HG03060 (cell line): ENCODE measurements around the gene RPGRIP1L.

Source experiments
- ATAC-seq: cut with Tn5 transposase; IDR thresholded peaks from one replicate; pipeline ENCODE4 v1.9.1; 2021; ENCODE audit warnings: low read depth, moderate number of reproducible peaks; ENCODE audit not compliant: unreplicated experiment

The RPGRIP1L gene

DNA sequence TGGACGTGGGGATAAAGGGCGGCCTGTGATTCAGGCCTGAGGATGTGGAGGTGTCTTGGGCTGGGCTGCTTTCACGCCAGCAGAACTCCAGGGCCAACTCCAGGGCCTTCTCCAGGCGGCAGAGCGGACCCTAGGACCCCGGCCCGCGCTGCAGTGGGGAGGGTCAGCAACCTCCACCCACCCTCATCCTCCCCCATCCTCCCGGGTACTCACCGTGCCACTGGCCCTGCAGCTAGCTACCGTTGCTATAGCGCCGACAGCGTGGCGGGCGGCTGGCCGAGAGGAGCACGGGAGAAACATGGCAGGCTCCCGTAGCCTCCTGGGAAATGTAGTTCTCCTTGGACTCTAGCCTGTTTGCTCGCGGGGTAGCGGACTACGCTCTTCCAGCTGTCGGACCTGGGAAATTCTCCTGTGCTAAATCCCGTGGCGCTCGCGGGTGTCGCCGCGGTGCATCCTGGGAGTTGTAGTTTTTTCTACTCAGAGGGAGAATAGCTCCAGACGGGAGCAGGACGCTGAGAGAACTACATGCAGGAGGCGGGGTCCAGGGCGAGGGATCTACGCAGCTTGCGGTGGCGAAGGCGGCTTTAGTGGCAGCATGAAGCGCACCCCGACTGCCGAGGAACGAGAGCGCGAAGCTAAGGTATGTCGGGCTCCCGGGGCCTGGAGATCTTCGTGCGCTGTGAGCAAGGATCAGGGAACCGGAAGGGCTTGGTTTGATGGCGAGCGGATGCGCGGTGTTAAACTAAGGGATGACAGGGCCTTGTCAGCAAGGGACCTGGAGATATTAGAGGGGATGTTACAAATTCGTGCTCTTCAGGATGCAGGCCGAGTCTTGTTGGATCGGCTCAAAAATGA is at the start of gene RPGRIP1L, which contains the start of gene FTO:
RPGRIP1L (minus strand) TSS at position 270 of the 855 bp plus-strand sequence. CDS start 3,136 bp downstream, outside the sequence.
FTO (plus strand) TSS at position 567 of the 855 bp plus-strand sequence.
- peak; percentile 98 for ATAC-seq

GRCh38 chr16:53753431-53753830 is 49.8 kb upstream of the RPGRIP1L start:
- no peak for ATAC-seq

GRCh38 chr16:53752560-53752959 is 48.9 kb upstream of the RPGRIP1L start:
- ATAC-seq = no peak

DNA sequence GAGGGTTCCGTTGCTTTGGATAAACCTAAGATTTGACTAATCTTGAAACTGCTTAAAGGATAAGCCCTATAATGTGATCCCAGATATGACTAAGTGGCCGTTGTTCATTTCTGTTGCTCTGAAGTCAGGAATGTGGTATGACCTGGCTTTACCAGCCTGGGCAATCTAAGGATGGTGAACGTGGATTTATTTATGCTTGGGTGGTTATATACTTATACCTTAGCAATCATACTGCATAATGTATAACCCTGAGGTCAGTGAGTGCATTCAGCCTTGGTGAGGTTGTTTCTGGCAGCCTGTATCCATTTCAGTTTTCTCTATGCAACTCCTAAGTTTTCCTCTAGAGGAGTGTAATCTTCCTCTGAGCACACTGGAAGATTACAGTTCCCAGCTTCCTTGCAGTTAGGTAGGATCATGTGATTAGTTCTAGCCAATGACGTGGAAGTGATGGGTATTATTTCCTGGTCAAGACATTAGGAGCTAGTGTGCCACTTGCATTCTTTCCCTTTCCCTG is 42.2 kb upstream of the RPGRIP1L start:
- no peak for ATAC-seq

GRCh38 chr16:53745086-53745485 is 41.4 kb upstream of the RPGRIP1L start:
- no peak for ATAC-seq

- no peak for ATAC-seq
These were observed 40.8 kb upstream of the RPGRIP1L start for GRCh38 chr16:53744449-53744848.

- no peak for ATAC-seq
These were observed 39.5 kb upstream of the RPGRIP1L start for GRCh38 chr16:53743149-53743566.

GRCh38 chr16:53741546-53741945 is 37.9 kb upstream of the RPGRIP1L start:
- ATAC-seq = no peak

- ATAC-seq = no peak
These were observed 37.4 kb upstream of the RPGRIP1L start for GRCh38 chr16:53740933-53741531.

DNA sequence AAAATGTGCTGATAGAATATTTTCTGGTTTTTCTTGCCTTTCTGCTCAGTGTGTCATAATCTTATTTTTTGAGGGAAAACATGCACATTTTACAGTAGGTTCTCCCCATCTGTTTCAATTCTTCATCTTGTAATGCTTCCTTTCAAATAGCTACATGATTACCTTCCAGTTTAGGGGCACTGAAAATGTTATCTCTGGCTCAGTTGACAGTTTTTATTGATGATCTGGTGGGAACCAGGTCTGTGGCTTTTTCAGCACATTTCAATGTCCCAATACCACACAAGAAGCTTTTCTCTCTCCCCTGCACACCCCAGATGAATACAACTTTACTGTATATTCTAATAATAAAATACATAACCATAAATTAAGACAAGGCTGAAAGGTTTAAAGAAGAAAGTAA is 36.8 kb upstream of the RPGRIP1L start:
- ATAC-seq = no peak

DNA sequence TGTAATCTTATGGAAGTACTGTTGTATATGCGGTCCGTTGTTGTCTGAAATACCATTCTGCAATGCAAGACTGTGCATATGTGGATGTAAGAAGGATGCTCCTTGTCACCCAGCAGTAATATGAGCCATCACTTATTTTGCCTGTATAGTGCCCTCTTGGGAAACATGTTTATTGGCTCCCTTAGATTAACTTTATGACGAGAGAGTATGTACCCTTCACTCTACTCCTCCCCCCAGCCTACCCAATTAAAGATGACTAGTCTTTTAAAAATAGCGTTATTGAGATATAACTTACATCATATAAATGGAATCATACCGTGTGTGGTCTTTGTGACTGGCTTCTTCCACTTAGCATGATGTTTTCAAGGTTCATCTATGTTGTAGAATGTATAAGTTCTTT is 33.9 kb upstream of the RPGRIP1L start:
- ATAC-seq = no peak

GRCh38 chr16:53736297-53736696 is 32.6 kb upstream of the RPGRIP1L start:
- ATAC-seq = no peak

GRCh38 chr16:53734908-53735307 is 31.2 kb upstream of the RPGRIP1L start:
- ATAC-seq = no peak

- ATAC-seq = no peak
These were observed 28.8 kb upstream of the RPGRIP1L start for GRCh38 chr16:53732296-53732929.

DNA sequence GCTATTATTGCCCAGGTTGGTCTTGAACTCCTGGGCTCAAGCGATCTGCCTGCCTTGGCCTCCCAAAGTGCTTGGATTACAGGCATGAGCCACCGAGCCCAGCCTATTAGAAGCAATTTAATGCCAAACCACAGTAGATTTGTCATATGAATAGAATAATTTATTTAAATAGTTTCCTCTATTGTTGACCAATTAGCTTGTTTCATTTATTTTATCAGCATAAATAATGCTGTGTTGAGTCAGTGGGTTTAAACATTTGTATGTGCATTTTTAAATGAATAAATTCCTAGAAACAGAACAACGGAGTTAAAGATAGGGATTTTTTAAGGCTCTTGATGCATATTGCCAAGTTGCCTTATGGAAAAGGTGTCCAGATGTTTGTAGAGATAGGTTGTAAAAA is 27.0 kb upstream of the RPGRIP1L start:
- no peak for ATAC-seq

GRCh38 chr16:53726625-53727024 is 23.0 kb upstream of the RPGRIP1L start:
- ATAC-seq = no peak

- ATAC-seq = no peak
These were observed 17.4 kb upstream of the RPGRIP1L start for GRCh38 chr16:53721017-53721416.

- ATAC-seq = no peak
These were observed 13.9 kb upstream of the RPGRIP1L start for GRCh38 chr16:53717577-53717976.

- ATAC-seq = no peak
These were observed 11.3 kb upstream of the RPGRIP1L start for GRCh38 chr16:53715023-53715384.

DNA sequence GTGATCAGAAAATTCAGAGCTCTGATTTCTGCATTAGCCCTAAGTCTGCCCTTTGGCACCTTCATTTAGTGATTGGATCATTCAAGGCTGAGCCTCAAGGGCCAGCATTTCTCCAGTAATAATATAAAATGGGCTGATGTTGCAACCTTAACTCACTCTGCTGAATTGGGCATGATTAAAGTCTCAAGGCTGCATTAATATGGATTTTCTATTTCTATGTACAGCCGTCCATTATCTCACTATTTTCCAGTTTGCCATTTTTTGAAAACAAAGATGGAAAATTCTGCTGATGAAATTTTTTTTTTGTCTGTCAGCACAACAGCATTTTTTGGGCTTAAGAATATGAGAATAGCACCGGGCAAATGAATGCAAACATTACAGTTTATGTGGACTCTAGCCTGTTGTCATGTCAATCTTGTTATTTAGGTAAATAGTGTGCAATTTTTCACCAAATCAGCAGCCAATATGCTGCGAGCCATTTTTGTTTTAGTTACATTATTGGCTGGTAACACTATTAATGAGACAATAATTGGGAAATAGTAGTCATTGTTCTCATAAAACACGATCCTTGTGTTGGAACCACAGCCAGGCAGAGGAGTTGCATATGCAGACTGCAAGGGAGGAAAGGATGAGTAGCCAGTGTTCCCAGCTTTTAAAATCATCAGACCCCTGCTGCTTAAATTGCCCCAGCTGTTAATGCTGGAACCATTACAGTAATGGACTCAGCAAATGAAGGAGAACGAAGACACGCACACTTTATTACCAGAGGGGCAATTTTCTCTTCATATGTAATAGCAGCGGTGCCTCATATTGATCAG is 10.8 kb upstream of the RPGRIP1L start:
- ATAC-seq = no peak
